ENCODE measurements around the gene XPO6.

Gene XPO6

DNA sequence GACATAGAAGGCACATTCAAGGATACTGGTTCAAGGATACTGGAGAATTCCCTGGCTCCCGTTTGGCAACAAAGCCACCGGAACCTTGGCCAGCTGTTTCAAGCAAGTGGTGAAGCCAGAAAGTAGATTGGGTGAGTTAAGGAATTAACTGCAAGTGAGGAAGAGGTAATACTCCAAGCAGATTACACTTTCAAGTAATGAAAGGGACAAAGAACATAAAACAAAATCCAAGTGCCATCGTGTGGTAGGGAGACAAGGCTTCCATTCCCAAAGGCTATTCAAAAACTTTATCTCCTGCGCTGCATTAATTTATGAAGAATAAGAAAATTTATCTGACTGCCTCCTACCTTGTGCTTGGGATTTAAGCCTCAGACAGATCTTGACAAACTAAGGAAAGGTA is 27.8 kb downstream of the XPO6 start:
- DNase-seq, result no peak

GRCh38 chr16:28183484-28183883 is 28.3 kb downstream of the XPO6 start:
- DNase-seq, result no peak

DNA sequence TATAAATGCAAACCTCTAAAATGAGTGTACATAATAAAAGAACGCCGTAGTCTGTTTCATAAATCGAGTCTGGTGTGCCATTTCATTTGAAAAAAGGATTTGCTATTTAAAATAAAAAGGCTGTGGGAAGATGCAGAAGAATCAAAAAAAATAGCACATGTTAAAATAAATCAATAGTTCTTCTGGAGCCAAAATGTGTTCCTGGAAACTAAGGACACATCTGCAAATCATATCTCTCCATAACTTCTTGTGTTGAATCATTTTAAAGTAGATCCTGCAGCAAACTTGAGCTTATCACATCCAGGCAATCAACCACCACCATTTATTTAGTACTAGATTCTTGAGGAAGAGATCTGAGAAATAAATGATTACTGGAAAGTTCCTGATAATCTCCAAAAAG is 29.0 kb downstream of the XPO6 start:
- no peak for DNase-seq

DNA sequence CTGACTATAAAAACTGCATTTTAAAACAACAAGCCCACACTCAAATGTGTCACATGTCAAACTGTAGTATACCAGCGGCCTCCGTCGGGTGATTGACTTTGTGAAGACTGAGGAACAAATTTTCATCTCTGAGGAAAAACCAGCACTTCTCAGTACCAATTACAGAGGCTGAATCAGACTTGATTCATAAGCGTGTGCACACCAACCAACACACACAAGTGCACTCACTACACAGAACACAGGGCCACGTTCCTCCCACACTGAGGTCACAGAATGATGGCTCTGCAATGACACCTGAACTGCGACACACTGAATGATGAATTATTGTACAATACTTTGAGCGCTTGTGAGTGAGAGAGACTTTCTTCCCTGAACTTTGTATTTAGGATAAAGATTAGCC is 29.6 kb downstream of the XPO6 start:
- DNase-seq, result no peak

DNA sequence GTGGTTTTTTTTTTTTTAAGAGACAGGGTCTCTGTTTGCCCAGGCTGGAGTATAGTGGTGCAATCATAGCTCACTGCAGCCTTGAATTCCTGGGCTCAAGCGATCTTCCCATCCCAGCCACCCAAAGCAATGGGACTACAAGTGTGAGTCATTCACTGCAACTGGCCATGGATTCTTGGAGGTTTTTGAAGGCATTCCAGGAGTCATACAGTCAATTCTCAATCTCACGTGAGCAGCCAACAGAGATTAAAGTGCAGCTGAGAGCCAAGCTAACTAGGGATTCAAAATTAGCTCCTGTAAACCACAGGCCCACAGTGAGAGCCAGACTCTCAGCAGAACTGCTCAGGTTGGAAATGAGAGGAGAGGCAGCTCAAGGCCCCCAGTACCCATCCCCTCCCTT is 30.2 kb downstream of the XPO6 start:
- DNase-seq, result no peak

- DNase-seq, result peak in 1 of 2 donors; percentile 71
Measured at GRCh38 chr16:28180655-28181460, 30.9 kb downstream of the XPO6 start.

DNA sequence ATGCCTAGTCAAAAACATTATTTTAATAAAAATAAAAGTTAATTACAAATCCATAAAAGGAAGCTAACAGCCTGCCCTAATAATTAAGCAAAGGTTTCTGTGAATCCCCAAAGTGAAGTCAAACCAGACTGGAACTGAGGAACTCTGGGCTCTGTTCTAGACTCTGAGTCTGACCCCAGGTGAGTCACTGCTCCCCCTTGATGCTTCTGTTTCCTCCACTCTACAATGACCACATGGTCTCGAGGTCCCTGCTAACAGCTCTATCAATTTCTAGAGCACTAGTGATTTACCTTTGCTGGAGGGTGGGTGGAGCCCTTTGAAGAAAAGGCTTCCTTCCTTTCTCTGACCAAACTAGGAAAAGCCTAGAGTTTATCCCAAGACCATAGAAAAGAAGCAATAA is 32.4 kb downstream of the XPO6 start:
- DNase-seq, result no peak

DNA sequence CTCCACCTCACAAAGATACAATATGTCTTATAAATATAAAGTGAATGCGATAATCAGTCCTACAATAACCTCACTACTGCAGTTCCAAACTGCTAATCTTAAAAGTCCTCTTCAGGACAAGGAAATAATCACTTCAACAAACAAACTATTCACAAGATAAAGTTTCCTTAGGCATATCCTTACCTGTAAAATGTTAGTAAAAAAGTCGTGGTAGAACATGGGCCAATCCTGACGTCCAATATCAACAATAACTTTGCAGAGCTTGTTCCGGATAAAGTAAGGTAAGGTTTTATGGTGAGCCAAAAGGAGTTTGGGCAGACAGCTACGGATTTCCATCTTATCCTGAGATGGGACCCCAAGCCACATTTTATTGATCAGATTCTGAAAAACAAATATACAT is 36.0 kb downstream of the XPO6 start:
- no peak for DNase-seq

GRCh38 chr16:28172336-28172735 is 39.4 kb downstream of the XPO6 start:
- no peak for DNase-seq

DNA sequence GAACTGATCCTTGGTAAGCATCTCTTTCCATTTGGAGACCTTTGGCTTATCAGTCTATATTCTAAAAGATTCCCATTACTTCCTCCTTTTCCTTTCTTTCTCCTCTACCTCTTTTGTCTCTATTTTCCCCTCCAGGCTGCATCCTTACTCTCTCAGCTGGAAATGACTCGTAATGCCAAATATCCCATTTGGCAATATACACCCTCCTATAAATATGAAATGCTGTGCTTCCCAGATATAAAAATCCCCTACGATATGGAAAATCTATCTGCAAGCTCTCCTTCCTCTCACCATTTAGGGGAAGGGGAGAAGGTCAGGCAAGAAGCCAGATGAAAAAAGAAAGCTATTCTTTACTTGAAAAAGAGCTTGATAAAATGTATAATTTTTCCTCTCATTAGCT is 39.9 kb downstream of the XPO6 start:
- DNase-seq, result no peak

GRCh38 chr16:28168991-28169554 is 42.7 kb downstream of the XPO6 start:
- no peak for DNase-seq

DNA sequence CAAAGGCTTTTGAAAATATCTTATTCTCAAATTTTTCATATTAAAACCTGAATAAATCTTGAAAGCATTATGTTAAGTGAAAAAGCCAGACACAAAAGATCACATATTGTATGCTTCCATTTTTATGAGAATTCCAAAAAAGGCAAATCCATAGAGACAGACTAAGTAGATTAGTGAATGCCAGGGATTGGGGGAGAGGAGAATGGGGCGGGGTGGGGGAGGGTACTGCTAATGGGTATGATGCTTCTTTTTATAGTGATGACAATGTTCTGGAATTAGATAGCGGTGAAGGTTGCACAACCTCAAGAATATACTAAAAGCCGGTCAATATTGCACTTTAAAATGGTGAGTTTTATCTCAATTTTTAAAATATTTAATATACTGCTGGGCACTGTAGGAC is 44.0 kb downstream of the XPO6 start:
- no peak for DNase-seq

DNA sequence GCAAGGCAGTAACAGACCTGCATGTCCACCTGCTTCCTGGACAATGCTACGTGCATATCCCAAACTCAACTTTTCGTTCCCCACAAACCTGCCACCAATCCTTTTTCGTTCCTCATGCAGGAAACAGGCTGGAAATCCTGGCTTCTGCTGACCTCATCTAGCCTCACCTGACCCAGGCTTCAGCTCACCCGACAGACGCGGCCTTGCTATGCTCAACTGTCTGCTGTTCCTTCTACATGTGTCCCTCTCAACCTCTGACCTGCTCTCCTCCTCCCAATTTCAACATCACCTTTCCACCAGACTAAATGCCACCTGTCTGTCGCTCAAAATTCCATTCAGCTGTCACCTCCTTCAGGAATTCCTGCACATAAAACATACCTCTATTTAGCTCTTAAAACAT is 44.5 kb downstream of the XPO6 start:
- no peak for DNase-seq

DNA sequence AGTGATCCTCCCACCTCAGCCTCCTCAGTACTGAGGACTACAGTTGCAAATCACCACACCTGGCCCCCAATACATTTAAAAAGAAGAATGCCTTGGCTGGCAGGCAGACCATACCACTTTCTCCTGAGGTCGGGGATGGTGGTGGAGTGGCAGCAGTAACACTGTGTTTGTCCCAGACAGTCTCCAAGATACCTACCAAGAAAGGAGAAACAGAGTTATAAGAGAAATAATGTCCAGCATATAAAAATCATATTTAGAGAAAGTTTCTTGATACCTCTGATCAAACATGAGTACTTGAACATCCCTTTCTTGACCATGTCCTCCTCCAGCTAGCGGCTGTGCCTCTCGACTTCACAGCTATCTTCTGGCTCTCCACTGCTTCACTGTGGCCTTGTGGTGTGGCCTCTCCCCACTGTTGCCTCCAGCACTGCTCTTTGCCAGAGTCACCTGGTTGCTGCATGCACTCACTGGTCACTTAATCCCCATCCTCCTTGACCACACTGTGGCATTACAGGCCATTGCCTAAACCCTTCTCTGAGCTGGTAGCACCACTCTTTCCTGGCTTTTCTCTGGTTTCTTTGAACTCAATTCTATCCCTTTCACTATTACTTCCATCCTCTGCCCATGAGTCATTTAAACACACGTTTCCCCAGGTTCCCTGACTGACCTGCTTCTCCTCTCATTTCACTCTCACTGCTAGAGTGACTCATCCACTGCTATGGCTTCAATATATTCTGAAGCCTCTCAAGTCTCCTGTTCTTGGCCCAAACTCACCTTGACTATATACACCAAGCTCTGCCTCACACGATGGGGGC is 45.2 kb downstream of the XPO6 start:
- DNase-seq, result no peak

DNA sequence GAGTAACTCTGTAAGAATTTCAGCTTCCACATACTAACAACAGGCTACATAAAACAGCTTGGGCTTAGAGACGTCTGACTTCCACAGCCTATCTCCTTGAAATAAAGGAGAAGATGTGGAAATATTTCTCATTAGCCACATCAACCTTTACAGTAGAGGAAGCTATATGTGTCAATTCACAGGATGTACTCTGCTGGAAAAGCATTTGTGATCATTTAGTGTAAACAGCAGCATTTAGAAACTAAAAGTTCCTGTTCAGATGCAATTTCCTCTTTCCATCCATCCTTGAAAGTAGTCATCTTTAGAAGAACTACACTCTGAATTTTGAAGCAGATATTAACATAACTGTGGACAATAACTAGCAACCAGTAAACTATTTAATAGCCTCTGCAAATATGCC is 46.2 kb downstream of the XPO6 start:
- no peak for DNase-seq

DNA sequence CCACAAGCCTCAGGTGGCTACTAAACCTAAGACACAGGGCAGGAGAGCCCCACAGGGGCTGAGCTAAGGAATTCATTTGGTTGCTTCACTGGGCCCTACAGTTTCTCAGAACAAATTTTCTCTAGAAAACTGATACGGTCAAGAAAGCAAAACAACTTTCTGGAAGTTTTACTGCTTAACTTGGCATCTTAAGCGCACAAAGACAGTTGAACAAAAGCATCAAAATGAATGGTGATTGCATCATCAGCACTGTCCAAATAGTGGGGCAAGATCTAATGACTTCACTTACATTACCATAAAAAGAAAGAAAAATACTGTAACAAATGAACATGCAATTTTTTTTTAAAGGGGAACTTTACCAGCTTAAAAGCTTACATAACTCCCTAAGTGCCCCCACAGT is 47.6 kb downstream of the XPO6 start:
- no peak for DNase-seq

DNA sequence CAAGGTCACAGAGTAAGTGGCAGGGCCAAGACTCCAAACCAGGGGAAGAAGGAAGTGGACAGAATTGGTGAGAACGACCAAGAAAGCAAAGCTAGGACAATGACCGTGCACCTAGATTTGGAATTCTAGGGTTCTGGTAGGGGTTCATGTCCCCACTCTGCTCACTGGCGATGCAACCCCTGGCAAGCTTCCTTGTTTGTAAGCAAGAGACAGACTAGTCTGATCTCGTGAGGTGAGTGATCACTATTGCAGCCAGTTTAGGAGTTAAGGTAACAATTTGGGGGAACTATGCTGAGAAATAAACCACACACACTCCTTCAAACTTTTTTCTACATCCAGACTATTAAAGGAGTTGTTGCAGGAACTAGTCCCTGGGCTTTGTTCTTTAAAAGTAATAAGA is 48.1 kb downstream of the XPO6 start:
- DNase-seq, result no peak

DNA sequence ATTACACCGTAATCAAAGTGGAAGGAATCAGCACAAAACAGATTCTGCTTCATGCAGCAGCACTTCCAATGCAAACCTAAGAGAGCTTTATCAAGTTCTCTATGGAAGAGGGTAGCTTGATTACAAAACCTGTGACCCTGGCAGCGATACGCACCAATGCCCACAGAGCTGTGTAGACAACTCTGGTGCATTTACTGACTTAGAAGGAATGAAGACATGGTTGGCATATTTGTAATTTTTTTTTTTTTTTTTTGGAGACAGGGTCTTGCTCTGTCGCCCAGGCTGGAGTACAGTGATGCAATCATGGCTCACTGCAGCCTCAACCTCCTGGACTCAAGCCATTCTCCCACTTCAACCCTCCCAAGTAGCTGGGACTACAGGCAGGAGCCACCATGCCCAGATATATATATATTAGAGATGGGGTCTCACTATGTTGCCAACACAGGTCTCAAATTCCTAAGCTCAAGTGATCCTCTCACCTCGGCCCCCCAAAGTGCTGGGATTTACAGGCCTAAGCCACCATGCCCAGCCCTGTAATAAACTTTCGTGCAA is 49.4 kb downstream of the XPO6 start:
- DNase-seq, result no peak

GRCh38 chr16:28161626-28162025 is 50.1 kb downstream of the XPO6 start:
- no peak for DNase-seq

DNA sequence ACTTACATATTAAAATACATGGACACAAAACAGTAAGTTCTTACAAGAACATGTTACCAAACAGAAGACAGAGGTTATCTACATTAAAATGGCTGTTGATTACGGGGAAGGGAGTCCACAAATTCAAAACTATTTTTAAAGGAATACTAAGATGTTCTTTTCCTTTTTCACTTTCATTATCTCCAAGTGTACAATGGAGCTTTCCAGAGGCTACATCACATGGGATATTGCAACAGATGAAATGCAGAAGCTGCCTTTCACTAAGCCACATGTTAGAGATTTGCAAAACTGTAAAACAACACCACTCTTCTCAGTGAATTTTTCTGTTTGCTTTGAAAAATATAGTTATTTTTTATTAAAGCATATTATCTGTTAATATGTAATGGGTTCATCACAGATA is 53.6 kb downstream of the XPO6 start:
- peak in 1 of 2 donors; percentile 22 for DNase-seq

- DNase-seq, result no peak
Measured at GRCh38 chr16:28156056-28156680, 55.6 kb downstream of the XPO6 start.

- DNase-seq, result no peak
Measured at GRCh38 chr16:28155293-28155692, 56.5 kb downstream of the XPO6 start.

GRCh38 chr16:28151180-28151579 is 60.6 kb downstream of the XPO6 start:
- DNase-seq, result no peak
